HepG2 (cell line): ENCODE measurements around the gene ZNF554. TPM values are rescaled to one million over a fixed set of nuclear protein-coding genes. Genes with fewer than 3 reads are reported as not detected.

Experiments used
- ELF3 ChIP-seq: IDR thresholded peaks from 2 replicates; pipeline ENCODE4 v1.6.1; 2016; ENCODE audit warnings: missing genetic modification reagents, missing compliant biosample characterization
- HNRNPL ChIP-seq: fragments of 200-400 bp; formaldehyde crosslinking; IDR thresholded peaks from 2 replicates; pipeline ENCODE4 v1.6.1; 2017; ENCODE audit warnings: mild to moderate bottlenecking, low read depth, low read length
- KMT2B ChIP-seq: IDR thresholded peaks from 2 replicates; pipeline ENCODE4 v1.6.1; 2016; ENCODE audit warnings: missing genetic modification reagents, missing compliant biosample characterization
- MTF1 ChIP-seq: sonication (generic); formaldehyde crosslinking; IDR thresholded peaks from 2 replicates; pipeline ENCODE4 v1.5.0; 2020; ENCODE audit warnings: missing genetic modification reagents
- MYC ChIP-seq: sonication (generic); formaldehyde crosslinking; IDR thresholded peaks from 2 replicates; pipeline ENCODE4 v1.9.0; 2021; ENCODE audit warnings: missing genetic modification reagents, borderline replicate concordance
- PCBP1 ChIP-seq: fragments of 200-400 bp; formaldehyde crosslinking; IDR thresholded peaks from 2 replicates; pipeline ENCODE4 v1.6.1; 2017; ENCODE audit warnings: mild to moderate bottlenecking, low read depth, low read length, borderline replicate concordance
- ZBTB21 ChIP-seq: sonication (generic); formaldehyde crosslinking; IDR thresholded peaks from 2 replicates; pipeline ENCODE4 v1.4.0; 2020; ENCODE audit warnings: missing genetic modification reagents
- ZMYM2 ChIP-seq: sonication (generic); formaldehyde crosslinking; IDR thresholded peaks from 2 replicates; pipeline ENCODE4 v1.8.0; 2022; ENCODE audit warnings: mild to moderate bottlenecking, missing genetic modification reagents
- ZNF142 ChIP-seq: sonication (generic); formaldehyde crosslinking; IDR thresholded peaks from 2 replicates; pipeline ENCODE4 v1.4.0; 2020; ENCODE audit warnings: missing genetic modification reagents
- ZNF530 ChIP-seq: sonication (generic); formaldehyde crosslinking; IDR thresholded peaks from 2 replicates; pipeline ENCODE4 v1.5.0; 2020; ENCODE audit warnings: low read depth, mild to moderate bottlenecking, missing genetic modification reagents
- ZNF674 ChIP-seq: sonication (generic); formaldehyde crosslinking; IDR thresholded peaks from 2 replicates; pipeline ENCODE4 v1.5.0; 2020; ENCODE audit warnings: low read depth, mild to moderate bottlenecking, missing genetic modification reagents
- ZNF788 ChIP-seq: sonication (generic); formaldehyde crosslinking; IDR thresholded peaks from 2 replicates; pipeline ENCODE4 v1.5.0; 2020; ENCODE audit warnings: mild to moderate bottlenecking, missing genetic modification reagents, borderline replicate concordance
- polyA plus RNA-seq, 8 experiments: library from polyadenylated mRNA; depleted of rRNA in 3 of 8; stranded (reverse) in 7 of 8; unstranded in 1 of 8; fragments of >200 nt; fragmentation: Illumina TruSeq in 4 of 8; extraction: Trizol in 4 of 8; gene quantifications; 2 replicates each; pipeline versions ENCODE4 v1.2.1 to v1.2.3, GENCODE V29; 2011 to 2016; ENCODE audit warnings: low read depth in 4 of 8, missing spikeins in 1 of 8, mixed read lengths in 1 of 8; ENCODE audit not compliant: insufficient read depth in 1 of 8
- total RNA-seq, 5 experiments: library from RNA; depleted of rRNA; stranded (reverse); fragments of >200 nt; fragmentation: Illumina TruSeq; extraction: Trizol; gene quantifications; 2 replicates each; pipeline ENCODE4 v1.2.3, GENCODE V29; 2016; ENCODE audit warnings: low read depth in 1 of 5
- TF ChIP-seq, protein P1 (sequence below): sonication (generic); formaldehyde crosslinking; IDR thresholded peaks from 2 replicates; pipeline ENCODE4 v1.4.0; 2020; ENCODE audit warnings: missing genetic modification reagents
- TF ChIP-seq, protein P2 (sequence below): sonication (generic); formaldehyde crosslinking; IDR thresholded peaks from 2 replicates; pipeline ENCODE4 v1.8.0; 2022; ENCODE audit warnings: missing genetic modification reagents, mild to moderate bottlenecking, inconsistent platforms, borderline replicate concordance
- TF ChIP-seq, protein P3 (sequence below): IDR thresholded peaks from 2 replicates; pipeline ENCODE4 v1.6.1; 2016

Gene ZNF554
- total and polyA plus RNA-seq, 2 of the 13 experiments (the other 11 are each of a cell fraction or from before 2014, with no cell fraction given) = 2.2 to 2.7 TPM

DNA sequence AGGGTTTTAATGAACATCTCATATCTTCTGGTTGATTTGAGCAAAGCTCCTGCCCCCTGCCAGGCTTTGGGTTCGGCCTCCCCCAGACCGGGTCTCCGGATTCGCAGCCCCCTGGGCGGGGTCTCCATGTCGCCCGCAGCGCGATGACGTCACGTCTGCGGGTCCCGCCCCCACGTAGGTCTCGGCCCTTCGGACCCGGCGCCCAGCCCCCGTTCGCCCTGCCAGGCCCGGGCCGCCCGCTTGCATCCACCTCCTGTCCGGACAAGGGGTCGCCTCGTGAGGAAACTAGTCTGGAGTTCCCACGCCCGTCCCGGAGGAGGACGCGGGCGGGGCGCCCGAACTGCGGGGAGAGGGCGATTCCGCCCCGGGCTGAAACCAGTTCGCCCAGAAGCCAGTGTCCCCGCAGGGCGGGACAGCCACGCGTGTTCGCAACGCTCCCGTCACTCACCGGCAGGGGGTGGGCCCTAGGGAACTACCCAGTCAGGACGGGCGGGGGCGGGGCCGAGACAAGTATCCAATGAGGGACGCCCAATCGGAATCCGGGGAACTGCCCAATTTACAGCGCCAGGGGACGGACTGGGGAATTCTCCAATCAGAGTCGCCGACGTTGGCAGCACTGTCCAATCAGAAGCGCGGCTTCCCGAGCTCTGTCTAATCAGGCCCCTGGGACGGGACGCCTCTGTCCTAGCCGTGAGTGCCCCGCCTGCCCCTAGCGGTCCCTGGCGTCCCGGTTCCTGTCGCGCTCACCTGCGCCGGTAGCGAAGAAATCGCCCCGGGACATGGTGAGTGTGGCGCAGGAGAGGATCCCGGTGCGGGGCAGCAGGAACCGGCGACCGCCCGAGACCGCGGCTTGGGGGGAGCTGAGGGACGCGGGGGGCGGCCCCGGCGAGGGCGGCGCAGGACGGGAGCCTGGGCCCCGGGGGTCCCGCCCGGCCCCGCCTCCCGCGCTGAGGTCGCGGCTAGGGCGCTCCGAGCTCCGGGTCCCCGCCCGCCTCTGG is 21.4 kb downstream of the ZNF554 start, which contains the start of gene ZNF555 (continued):
- TF ChIP-seq, protein P1, sequence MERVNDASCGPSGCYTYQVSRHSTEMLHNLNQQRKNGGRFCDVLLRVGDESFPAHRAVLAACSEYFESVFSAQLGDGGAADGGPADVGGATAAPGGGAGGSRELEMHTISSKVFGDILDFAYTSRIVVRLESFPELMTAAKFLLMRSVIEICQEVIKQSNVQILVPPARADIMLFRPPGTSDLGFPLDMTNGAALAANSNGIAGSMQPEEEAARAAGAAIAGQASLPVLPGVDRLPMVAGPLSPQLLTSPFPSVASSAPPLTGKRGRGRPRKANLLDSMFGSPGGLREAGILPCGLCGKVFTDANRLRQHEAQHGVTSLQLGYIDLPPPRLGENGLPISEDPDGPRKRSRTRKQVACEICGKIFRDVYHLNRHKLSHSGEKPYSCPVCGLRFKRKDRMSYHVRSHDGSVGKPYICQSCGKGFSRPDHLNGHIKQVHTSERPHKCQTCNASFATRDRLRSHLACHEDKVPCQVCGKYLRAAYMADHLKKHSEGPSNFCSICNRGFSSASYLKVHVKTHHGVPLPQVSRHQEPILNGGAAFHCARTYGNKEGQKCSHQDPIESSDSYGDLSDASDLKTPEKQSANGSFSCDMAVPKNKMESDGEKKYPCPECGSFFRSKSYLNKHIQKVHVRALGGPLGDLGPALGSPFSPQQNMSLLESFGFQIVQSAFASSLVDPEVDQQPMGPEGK (CRISPR knock-in tag) = peak; percentile 35
- no peak for TF ChIP-seq ZNF674 (CRISPR knock-in tag)
- peak; percentile 92 for TF ChIP-seq MYC
- TF ChIP-seq ZMYM2 (CRISPR knock-in tag) = peak; percentile 96
- no peak for TF ChIP-seq PCBP1
- TF ChIP-seq, protein P2, sequence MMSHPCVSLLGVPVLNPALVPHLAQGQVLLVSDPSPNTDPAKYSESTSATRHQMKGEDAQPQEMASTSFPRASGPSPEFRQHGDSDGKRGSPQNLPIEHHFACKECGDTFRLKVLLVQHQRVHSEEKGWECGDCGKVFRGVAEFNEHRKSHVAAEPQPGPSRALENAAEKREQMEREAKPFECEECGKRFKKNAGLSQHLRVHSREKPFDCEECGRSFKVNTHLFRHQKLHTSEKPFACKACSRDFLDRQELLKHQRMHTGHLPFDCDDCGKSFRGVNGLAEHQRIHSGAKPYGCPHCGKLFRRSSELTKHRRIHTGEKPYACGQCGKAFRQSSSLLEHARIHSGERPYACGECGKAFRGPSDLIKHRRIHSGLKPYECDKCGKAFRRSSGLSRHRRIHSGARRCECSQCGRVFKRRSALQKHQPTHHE = peak; percentile 89; the same call in 1 of the 2 replicates
- TF ChIP-seq ZBTB21 (CRISPR knock-in tag) = 0 out of 2 replicates have a peak, but pooled peaks have one; percentile 9
- peak; percentile 57; the same call in 1 of the 2 replicates for TF ChIP-seq KMT2B (CRISPR knock-in tag)
- 0 out of 2 replicates have a peak, but pooled peaks have one; percentile 12 for TF ChIP-seq ELF3 (CRISPR knock-in tag)
- 0 out of 2 replicates have a peak, but pooled peaks have one; percentile 5 for TF ChIP-seq HNRNPL
- no peak for TF ChIP-seq ZNF530 (CRISPR knock-in tag)
- peak; percentile 85; the same call in 1 of the 2 replicates for TF ChIP-seq ZNF788
- 0 out of 2 replicates have a peak, but pooled peaks have one; percentile 57 for TF ChIP-seq MTF1 (CRISPR knock-in tag)
- TF ChIP-seq, protein P3, sequence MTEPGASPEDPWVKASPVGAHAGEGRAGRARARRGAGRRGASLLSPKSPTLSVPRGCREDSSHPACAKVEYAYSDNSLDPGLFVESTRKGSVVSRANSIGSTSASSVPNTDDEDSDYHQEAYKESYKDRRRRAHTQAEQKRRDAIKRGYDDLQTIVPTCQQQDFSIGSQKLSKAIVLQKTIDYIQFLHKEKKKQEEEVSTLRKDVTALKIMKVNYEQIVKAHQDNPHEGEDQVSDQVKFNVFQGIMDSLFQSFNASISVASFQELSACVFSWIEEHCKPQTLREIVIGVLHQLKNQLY = no peak
- TF ChIP-seq ZNF142 (CRISPR knock-in tag) = peak; percentile 81; the same call in 1 of the 2 replicates
